Measurements from ENCODE around the gene TNFRSF1B.

The TNFRSF1B gene

DNA sequence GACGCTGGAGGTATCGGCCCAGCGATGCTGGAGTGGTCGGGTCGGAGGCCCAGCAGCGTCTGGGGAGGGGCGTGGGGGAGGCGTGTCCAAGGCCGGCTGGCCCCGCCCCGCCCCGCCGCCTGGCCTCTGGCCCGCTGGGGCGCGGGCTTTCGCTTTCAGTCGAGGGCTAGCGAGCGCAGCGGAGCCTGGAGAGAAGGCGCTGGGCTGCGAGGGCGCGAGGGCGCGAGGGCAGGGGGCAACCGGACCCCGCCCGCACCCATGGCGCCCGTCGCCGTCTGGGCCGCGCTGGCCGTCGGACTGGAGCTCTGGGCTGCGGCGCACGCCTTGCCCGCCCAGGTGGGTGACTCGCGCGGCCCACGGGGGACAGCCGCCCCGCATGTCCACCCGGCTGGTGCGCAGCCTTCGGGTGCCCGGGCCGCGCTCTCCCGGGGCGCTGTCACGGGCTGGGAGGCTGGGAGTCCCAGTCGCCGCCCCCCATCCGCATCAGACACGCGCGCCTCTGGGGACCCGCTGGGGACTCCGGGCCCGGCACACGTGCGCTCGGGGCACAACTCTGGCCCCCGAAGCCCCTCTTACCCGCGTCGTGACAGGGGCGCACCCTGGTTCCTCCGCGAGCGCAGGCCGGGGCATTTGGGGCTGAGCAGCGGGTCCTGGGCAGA is at the start of gene TNFRSF1B:
TNFRSF1B (plus strand) TSS at position 158 of the 659 bp plus-strand sequence; CDS start at position 259, 101 bp downstream.
- peak; percentile 72 for DNase-seq

- no peak for DNase-seq
Measured at GRCh38 chr1:12121212-12122003, 45.4 kb upstream of the TNFRSF1B start.

DNA sequence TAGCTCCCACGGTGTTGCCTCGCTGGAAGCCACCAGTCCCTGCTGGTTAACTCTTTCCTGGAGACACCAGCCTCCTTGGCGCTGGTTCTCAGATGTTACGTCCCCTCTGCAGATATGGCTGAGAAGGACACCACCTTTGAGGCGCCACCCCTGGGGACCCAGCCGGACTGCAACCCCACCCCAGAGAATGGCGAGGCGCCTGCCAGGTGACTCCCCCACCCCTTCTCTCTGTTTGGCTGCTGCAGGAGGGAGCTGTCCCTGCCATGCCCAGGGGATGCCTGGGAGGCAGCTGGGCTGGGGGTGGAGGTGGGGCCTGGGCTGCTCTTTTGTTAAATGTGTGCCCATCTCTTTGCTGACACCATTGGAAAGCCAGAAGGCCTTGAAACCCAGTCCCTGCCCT is 43.6 kb upstream of the TNFRSF1B start:
- DNase-seq = no peak

GRCh38 chr1:12124693-12125421 is 41.9 kb upstream of the TNFRSF1B start:
- DNase-seq = peak; percentile 79

GRCh38 chr1:12125422-12126355 is 41.1 kb upstream of the TNFRSF1B start:
- DNase-seq = peak; percentile 17

- no peak for DNase-seq
Measured at GRCh38 chr1:12126781-12127180, 40.0 kb upstream of the TNFRSF1B start.

DNA sequence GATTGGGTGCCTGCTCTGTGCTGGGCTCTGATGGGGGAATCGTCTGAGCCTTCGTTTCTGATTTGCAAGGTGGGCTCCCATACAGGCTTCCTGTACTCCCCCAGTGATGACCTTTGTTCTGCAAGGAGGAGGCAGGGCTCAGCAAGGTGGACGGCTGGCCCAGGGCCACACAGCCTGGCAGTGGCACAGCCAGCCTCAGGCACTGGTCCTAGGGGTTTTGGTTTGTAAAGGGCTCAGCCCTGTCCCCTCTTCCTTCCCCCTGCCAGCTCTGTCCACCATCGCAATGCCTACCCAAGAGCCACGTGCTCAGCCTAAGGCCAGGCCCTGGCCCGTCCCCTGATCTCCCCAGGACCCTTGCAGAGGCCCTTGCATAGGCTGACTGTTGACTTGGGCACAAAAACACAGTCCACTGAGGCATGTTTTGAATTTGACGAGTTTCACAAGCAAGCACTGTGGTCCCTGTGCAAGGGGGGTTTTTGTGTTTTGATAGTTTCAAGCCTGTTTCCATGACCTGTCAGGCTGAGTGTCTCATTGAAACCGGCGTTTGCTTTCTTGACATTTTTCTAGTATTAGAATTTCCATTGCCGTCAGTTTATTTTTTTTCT is 39.5 kb upstream of the TNFRSF1B start:
- no peak for DNase-seq

DNA sequence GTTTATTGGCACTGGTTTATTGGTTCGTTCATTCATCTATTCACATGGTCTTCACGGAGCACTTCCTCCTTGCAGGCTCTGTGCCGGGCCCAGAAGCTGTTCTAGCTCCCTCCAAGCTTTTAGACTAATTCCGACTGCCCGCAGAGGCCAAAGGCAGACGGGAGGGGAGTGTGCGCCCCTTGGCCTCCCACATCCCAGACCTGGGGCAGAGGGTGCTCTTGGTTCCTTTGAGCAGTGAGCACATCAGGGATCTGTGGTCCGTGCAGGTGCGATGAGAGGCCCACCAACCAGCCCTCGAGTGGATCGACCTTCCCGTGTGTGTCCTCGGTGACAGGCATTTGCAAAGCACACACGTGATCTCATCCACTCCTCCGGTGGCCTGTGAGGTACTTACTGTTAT is 38.7 kb upstream of the TNFRSF1B start:
- DNase-seq = no peak

DNA sequence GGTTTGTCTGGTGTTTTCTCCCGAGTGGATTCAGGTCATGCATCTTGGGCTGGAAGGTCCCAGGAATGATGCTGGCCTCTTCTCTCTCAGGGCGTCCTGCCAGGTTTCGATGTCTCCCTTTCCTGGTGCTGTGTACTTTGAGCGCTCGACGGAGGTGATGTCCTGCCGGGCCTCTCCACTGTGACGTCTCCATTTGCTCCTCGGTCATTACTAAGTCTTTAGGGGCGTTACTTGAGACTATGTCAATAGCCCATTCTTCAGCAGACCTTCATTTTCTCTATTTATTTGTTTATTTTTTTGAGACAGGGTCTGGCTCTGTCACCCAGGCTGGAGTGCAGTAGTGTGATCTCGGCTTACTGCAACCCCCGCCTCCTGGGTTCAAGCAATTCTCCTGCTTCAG is 37.2 kb upstream of the TNFRSF1B start:
- no peak for DNase-seq

GRCh38 chr1:12130466-12131130 is 36.2 kb upstream of the TNFRSF1B start:
- DNase-seq = no peak

GRCh38 chr1:12132078-12132477 is 34.7 kb upstream of the TNFRSF1B start:
- DNase-seq = no peak

- no peak for DNase-seq
Measured at GRCh38 chr1:12134716-12135115, 32.1 kb upstream of the TNFRSF1B start.

GRCh38 chr1:12135612-12136011 is 31.2 kb upstream of the TNFRSF1B start:
- DNase-seq = no peak

DNA sequence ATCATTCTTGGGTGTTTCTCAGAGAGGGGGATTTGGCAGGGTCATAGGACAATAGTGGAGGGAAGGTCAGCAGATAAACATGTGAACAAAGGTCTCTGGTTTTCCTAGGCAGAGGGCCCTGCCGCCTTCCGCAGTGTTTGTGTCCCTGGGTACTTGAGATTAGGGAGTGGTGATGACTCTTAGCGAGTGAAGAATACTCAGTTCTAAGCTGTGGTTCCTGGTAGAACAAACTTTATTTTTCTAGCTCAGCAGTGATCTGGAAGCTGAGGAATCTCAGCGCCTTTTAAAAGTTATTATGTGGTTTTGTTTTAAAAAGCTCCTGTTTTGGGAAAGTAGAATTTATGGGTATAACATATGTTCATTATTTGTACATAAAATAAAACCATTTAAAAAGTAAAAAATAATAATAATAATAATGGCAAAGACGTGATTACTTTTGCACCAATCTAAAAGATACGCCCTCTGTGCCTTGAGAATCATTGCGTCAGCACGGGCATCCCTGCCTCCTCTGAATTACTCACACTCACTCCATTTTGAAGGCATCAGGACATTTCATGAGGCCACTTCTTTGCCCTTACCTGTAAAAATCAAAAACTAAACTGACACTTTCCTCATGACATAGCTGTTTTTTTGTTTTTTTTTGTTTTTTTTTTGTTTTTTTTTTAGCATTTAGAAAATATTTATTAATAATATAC is 29.7 kb upstream of the TNFRSF1B start:
- DNase-seq = no peak

DNA sequence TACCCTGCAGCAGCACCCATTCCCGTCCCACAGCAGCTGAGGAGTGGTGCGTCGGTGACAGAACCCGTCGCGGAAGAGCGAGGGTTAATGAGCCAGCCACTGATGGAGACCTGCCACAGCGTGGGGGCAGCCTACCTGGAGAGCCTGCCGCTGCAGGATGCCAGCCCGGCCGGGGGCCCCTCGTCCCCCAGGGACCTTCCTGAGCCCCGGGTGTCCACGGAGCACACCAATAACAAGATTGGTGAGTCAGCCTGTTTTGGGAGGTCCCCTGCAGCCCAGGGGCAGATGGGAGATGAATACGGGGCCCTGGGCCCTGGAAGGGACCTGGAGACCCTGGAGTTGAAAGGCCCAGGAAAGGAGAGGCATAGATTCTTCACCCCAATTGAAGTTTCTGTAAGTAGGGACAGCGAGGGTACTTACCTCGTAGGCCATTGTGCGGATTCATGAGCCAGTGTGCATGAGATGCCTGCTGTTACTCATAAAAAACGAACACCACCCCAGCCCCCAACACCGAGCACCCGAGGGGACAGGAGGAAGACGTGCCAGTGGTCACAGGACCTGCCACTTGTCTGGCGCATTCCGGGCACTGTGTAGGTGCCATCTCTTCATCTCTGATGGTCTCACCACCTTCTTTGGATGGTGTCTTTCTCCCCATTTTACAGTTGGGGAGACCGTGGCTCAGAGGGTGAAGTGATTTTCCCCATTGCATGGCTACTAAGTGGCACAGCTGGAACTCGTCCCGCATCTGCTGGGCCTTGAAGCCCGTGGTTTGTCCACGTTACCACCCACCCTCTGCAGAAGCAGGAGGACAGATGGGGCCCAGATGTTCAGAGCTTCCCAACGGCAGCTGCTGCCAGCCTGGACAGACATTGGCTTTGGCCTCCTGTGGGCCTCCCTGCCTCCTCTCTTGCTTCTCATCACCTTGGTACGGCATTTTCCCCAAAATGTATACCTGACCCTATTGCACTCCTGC is 28.3 kb upstream of the TNFRSF1B start:
- DNase-seq = no peak

DNA sequence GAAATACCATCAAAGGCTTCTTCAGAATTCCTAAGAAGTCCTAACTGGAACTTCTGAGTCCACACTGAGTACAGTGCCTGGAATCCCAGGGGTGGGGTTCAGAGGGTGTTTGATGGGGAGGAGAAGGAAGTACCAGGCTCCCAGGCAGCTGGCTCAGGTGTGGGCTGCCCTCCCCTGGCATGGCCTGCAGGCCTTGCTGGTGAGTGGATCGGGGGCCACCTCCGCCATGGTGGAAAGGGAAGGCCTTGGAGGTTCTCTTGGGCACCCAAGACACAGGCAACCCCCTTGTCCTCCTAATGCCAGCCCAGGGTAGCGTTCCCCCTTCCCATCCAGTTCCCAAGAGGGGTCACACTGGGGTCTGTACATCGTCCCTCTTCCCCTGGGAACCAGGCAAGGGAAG is 26.8 kb upstream of the TNFRSF1B start:
- DNase-seq = no peak

DNA sequence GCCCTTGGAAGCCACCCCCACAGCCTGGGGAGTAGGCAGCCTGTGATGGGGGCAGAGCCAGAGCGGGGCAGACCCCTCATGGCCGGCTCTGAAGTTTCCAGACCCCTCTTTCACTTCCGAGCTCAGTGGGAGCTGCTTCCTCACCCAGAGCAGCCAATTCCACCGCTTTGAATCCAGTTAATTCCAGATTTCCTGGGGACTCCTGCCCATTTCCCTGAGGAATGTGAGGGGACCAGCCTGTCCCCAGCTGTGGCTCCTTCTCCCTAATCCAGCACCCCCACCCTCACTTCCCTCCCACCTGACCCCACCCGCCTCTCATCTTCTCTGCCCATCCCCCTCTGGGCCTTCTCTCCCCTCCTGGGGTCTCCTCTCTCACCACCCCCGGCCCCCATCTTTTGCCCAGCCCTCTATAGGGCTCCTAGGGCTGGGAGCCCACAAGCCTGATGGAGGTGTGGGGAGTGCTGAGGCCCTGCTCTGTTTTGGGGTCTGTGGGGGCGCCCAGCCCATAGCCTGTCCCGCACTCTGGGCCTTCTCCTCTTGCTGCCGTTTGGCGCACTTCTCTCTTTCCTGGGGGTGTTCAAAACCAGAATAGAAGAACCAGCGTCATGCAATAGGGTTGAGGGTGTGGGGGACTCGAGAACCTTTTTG is 26.2 kb upstream of the TNFRSF1B start:
- DNase-seq = no peak

DNA sequence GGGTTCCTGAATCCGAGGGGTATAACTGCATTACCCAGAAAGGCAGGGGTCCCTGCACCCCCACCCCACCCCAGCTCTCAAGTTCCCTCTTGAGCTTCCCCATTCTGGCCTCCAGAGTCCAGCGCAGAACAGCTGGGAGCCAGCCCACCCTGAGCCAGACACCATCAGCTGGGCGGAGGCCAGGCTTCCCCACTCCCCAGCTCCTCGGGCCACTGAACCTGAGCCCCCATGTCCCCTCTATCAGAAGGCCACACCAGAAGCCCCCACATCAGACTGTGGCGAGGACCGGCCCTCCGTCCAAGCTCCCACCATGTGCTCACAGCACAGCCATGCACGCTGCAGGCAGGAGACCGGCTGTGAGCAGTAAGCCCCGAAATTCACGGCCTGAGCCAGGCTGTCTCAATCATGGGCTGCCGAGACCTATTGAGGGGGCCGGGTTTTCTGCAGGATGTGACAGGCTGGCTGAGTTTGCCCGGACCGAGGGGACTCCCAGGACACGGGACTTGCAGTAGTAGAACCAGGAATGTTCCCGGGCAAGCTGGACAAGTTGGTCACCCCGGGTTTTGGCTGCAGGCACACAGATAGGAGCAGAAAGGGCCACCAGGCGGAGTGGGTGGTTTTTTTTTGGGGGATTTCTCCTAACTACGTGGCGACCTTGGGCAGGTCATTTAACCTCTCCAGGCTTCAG is 25.5 kb upstream of the TNFRSF1B start:
- no peak for DNase-seq

All from hematopoietic multipotent progenitor cell treated with erythropoietin and hydrocortisone succinate and interleukin-3 and kit ligand, for 6 days (in vitro differentiated cells).